GM18517 (cell line): ENCODE measurements around the gene EXTL2.
A peak's percentile ranks its signal among the peaks of the same experiment; 100 is the strongest.
"Not testable (repeated sequence)": the region's sequence is repeated elsewhere in the genome, so short reads cannot be mapped to it uniquely, and the experiment has no call there.

Experiments
- ATAC-seq: cut with Tn5 transposase; IDR thresholded peaks from one replicate; pipeline ENCODE4 v1.9.1; 2021; ENCODE audit warnings: mild to moderate bottlenecking, moderate library complexity; ENCODE audit not compliant: unreplicated experiment

The EXTL2 gene

GRCh38 chr1:100894603-100895539, at the start of gene EXTL2:
Gene EXTL2 (minus strand): TSS chr1:100894842. CDS start chr1:100888757, 6,085 bp downstream.
- ATAC-seq = peak; percentile 38

- ATAC-seq = no peak
Observed at GRCh38 chr1:100943533-100943932, 48.9 kb upstream of the EXTL2 start.

GRCh38 chr1:100942304-100943046, 47.8 kb upstream of the EXTL2 start:
- no peak for ATAC-seq

- ATAC-seq = no peak
Observed at GRCh38 chr1:100941580-100942216, 47.1 kb upstream of the EXTL2 start.

- no peak for ATAC-seq
Observed at GRCh38 chr1:100941098-100941527, 46.5 kb upstream of the EXTL2 start.

GRCh38 chr1:100936194-100936967, 41.7 kb upstream of the EXTL2 start:
- no peak for ATAC-seq

- ATAC-seq = not testable (repeated sequence)
Observed at GRCh38 chr1:100933555-100933954, 38.9 kb upstream of the EXTL2 start.

GRCh38 chr1:100931716-100932115, 37.1 kb upstream of the EXTL2 start:
- no peak for ATAC-seq

GRCh38 chr1:100930494-100930893, 35.9 kb upstream of the EXTL2 start:
- no peak for ATAC-seq

GRCh38 chr1:100928128-100928527, 33.5 kb upstream of the EXTL2 start:
- no peak for ATAC-seq

GRCh38 chr1:100927276-100927675, 32.6 kb upstream of the EXTL2 start:
- no peak for ATAC-seq

GRCh38 chr1:100926240-100926639, 31.6 kb upstream of the EXTL2 start:
- no peak for ATAC-seq

GRCh38 chr1:100924991-100925390, 30.3 kb upstream of the EXTL2 start:
- ATAC-seq = no peak

- no peak for ATAC-seq
Observed at GRCh38 chr1:100924212-100924611, 29.6 kb upstream of the EXTL2 start.

GRCh38 chr1:100921110-100921706, 26.6 kb upstream of the EXTL2 start:
- ATAC-seq = no peak

GRCh38 chr1:100912019-100912418, 17.4 kb upstream of the EXTL2 start:
- no peak for ATAC-seq

- ATAC-seq = no peak
Observed at GRCh38 chr1:100909018-100909417, 14.4 kb upstream of the EXTL2 start.

GRCh38 chr1:100907887-100908286, 13.2 kb upstream of the EXTL2 start:
- ATAC-seq = no peak

GRCh38 chr1:100905181-100905580, 10.5 kb upstream of the EXTL2 start:
- ATAC-seq = no peak

- ATAC-seq = no peak
Observed at GRCh38 chr1:100904528-100904927, 9.9 kb upstream of the EXTL2 start.
